22Rv1 (cell line): ENCODE data around the gene SVIP.
A peak's percentile ranks its signal among the peaks of the same experiment; 100 is the strongest.

ENCODE experiments used
- H3K27ac ChIP-seq: fragments of 450-650 bp; 2 replicates; pipeline ENCODE4 v1.5.1; 2017
- ZFX ChIP-seq: fragments of 450-650 bp; IDR thresholded peaks from 2 replicates; pipeline ENCODE4 v1.6.1; 2017; ENCODE audit warnings: antibody characterized with exemption, borderline replicate concordance
- TF ChIP-seq, protein P1 (sequence below): fragments of 450-650 bp; IDR thresholded peaks from 2 replicates; pipeline ENCODE4 v1.5.1; 2017; ENCODE audit warnings: mild to moderate bottlenecking

Gene SVIP

DNA sequence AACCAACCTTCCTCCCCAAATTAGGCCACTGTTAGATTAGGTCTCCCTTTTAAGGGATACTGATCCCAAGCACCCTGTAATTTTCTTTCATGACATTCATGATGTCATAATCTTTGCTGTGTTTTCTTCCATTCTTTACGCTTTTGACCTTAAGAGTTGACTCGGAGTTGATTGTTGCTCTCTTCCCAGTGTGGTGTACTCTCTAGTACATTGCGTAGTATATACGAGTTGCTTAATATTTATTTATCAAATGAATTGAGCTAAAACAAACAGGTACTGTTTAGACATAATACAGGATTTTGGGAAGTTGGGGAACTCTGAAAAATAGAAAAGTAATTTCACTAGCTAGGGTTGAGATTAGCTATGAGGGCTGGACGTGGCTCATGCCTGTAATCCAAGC, 49.8 kb downstream of the SVIP start:
- H3K27ac ChIP-seq, result no peak overlapping the region

DNA sequence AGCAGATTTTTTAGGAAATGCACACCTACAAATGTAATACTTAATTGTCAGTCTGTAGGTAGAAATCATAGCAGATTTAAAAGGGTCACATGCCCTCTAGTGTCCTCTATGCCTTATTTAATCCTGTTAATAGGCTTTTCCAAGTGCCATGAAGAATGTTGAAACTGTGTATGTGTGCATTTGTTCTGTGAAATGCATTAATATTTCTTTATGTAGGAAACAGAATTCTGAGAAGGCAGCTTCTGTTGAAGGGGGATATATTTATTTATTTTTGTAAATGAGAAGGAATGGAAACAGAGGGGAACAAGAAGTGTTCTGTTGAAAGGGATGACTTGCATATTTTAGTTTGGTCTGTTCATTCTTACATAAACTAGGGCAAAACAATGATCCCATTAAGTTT, 51.0 kb downstream of the SVIP start:
- no peak for TF ChIP-seq ZFX
- TF ChIP-seq, protein P1, sequence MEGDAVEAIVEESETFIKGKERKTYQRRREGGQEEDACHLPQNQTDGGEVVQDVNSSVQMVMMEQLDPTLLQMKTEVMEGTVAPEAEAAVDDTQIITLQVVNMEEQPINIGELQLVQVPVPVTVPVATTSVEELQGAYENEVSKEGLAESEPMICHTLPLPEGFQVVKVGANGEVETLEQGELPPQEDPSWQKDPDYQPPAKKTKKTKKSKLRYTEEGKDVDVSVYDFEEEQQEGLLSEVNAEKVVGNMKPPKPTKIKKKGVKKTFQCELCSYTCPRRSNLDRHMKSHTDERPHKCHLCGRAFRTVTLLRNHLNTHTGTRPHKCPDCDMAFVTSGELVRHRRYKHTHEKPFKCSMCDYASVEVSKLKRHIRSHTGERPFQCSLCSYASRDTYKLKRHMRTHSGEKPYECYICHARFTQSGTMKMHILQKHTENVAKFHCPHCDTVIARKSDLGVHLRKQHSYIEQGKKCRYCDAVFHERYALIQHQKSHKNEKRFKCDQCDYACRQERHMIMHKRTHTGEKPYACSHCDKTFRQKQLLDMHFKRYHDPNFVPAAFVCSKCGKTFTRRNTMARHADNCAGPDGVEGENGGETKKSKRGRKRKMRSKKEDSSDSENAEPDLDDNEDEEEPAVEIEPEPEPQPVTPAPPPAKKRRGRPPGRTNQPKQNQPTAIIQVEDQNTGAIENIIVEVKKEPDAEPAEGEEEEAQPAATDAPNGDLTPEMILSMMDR, result peak; percentile 46
- no peak overlapping the region for H3K27ac ChIP-seq

More for the DNA sequence above, 49.8 kb downstream of the SVIP start:
- TF ChIP-seq, protein P1, result no peak
- TF ChIP-seq ZFX, result no peak

DNA sequence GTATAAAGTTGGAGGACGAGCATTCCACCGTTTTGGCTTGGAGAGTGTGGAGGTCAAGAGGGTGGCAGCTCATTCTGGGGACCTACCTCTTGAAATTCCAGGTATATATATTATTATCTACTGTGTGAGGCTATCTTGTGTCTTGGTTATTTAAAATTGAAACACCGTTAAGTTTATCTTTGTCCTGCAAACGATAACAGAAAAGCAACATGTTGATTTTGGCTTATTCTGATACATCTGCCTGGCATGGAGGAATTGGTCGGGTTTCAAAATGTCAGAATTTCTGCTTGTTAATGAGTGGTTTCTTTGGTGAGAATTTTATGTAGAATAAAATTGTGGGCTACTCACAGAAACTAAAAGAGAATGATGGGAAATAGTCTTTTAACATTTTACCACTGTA, 54.4 kb downstream of the SVIP start:
- TF ChIP-seq, protein P1, result no peak
- TF ChIP-seq ZFX, result no peak
- no peak overlapping the region for H3K27ac ChIP-seq

DNA sequence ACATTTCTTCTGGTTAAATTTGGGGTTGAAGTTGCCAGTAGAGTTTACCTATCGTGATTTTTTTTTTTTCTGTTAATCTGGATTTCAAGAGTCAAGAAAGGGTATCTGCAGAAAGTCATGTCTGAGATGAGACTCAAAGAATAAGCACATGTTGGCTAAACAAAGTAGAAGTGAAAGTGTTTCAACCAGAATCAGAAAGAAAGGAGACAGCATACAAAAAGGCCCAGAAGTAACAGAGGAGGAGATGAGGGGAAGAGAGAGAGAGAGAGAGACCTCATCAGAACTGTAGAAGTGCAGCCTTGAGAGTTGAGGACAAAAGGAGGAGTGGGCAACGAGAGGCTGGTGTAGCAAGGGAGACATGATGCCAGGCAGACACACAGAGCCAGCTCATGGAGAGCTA, 54.9 kb downstream of the SVIP start:
- no peak for TF ChIP-seq ZFX
- TF ChIP-seq, protein P1, result no peak
- no peak overlapping the region for H3K27ac ChIP-seq

DNA sequence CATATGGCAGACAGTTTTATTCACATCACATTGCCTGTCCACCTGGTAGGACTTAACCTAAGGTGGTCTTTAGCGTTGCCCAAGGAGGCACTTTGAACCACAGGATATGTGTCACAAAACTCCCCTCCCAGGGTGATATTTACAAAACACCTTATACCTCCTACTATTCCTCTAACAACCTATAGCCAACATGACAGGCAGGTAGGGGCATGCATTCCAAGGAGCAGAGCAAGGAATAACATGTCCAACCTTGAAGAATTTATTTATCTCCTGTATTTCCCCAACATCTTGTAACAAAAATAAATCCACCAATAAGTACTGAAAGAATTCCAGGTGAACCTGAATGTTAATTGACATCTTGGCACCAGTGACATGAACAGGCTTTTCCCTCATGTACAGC, 60.5 kb downstream of the SVIP start:
- H3K27ac ChIP-seq, result no peak overlapping the region
- no peak for TF ChIP-seq ZFX
- TF ChIP-seq, protein P1, result no peak
